GM04503 (cell line): ENCODE results near the gene RASAL1.

ENCODE experiments used
- DNase-seq: peaks from one replicate; pipeline ENCODE4 v3.0.0-alpha.2; 2012; ENCODE audit warnings: low read depth

The RASAL1 gene

DNA sequence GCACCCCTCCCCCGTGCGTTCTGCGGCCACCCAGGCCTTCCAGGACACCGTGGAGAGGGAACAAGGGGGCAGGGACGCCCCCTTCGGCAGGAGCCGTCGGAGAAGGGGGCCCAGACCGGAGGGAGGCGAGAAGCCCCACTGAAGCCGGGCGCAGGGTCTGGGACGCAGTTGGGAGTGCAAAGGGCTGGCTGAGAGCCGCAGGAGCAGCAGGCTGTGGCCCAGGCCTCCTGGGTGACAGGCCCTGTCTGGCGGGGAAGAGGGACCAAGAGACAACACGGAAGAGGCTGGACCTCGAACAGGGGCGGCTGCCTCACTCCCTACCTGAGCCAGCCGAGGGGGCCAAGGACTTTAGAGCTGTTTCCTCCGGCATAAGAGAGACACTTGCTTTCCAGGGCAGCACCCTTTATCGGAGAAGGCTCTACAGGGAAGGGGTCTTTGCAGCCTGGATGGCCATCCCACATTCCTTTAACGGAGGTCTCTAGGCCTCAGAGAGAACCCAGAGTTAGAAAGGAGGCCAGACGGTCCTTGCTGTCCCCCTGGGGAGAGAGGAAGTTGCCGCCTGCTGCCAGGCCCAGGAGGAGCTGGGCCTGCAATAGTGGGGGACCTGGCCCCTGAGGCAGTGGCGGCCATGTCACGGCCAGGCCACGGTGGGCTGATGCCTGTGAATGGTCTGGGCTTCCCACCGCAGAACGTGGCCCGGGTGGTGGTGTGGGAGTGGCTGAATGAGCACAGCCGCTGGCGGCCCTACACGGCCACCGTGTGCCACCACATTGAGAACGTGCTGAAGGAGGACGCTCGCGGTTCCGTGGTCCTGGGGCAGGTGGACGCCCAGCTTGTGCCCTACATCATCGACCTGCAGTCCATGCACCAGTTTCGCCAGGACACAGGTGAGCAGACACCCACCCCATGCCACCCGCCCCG lies 77.7 kb downstream of the RASAL1 start:
- DNase-seq = no peak

- no peak for DNase-seq
These were observed 78.7 kb downstream of the RASAL1 start, which contains the start of gene DTX1 for GRCh38 chr12:113056631-113057488. TSS of gene DTX1 (plus strand) at chr12:113056730. CDS start at chr12:113058193, 1,463 bp downstream.

GRCh38 chr12:113056381-113056630 lies 79.3 kb downstream of the RASAL1 start:
- no peak for DNase-seq

GRCh38 chr12:113055594-113056380 lies 79.8 kb downstream of the RASAL1 start:
- no peak for DNase-seq

- no peak for DNase-seq
These were observed 80.5 kb downstream of the RASAL1 start for GRCh38 chr12:113054948-113055486.

DNA sequence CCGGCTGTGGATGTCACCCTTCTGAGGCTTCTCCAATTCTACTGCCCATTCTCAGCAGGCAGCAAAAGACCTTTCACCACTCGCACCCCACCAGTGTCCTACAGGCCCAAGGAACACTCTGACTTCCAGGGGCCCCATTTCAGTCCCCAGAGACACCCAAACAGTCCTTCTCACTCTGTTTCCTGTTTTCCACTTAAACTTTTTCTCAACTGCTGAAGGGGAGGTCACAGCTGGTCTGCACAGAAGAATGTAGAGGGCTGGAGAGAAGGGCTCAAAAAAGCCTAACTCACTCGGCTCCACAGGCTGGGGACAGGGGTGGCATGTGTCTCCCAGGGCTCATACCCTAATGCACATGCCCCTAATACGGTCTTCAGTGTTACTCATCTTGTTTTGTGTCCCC lies 83.2 kb downstream of the RASAL1 start:
- DNase-seq = no peak

DNA sequence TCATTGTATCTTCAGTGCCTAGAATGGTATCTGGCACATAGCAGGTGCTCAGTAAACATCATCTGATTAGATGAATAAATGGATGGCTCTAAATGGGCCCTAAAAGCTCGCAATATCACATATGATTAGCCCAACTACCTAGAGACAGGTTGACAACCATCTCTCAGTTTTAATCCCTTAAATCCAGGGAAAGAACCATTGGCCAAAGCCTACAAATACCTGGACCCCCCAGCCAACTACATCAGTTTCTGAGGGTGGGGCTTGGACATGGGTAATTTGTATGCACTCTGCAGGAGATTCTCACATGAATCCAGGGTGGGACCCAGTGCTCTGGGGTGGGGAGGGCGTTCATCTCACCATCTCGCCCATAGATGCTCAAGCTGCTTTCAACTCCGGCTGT lies 83.8 kb downstream of the RASAL1 start:
- DNase-seq = no peak

GRCh38 chr12:113050795-113051194 lies 84.8 kb downstream of the RASAL1 start:
- no peak for DNase-seq

DNA sequence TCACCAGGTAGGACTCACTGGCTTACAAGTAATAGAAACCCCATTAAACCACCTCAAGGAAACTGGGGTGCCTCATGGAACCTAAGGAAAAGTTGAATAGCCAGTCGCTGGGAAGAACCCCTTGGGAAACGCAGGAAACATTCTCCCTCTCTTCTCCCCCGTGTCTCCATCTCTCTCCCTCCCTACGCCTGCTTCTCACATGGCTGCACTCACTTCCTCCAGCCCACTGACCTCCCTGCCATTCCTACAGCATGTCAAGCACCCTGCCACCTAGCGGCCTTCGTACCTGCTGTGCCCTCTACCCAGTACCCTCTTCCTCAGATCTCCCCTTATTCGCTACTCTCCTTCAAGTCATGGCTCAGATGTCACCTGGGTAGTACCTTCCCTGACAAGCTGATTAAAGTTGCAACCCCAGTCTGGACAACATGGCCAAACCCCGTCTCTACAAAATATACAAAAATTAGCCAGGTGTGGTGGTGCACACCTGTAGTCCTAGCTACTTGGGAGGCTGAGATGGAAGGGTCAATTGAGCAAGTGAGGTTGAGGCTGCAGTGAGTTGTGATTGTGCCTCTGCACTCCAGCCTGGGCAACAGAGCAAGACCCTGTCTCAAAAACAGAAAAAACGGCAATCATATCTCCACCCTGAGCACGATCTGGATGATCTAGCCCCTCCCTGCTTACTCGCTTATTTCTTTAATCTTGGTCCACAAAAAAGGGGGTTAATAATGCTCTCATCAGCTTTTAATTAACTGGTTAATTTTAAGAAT lies 85.4 kb downstream of the RASAL1 start:
- no peak for DNase-seq
